Raji (cell line): ENCODE measurements around the gene QRICH2.

Source experiments
- POLR2A ChIP-seq: IDR thresholded peaks from 2 replicates; pipeline ENCODE4 v1.6.1; 2011; ENCODE audit warnings: low read depth, low read length, control low read depth; ENCODE audit not compliant: insufficient read depth

Gene QRICH2

DNA sequence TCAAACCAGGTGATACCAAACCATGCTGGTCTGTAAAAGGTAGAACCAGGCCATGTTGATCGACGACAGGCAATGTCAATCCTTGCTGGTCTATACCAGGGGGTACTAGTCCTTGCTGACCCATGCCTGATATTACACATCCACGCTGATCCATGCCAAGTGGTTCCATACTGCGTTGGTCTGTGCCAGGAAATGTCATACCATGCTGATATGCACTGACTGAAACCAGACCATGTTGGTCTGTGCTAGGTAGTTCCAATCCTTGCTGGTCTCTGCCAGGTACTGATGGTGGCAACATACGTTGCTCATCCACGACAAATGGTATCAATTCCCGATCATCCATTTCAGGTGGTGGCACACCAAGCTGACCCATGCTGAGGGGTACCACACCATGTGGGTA, 15.0 kb downstream of the QRICH2 start:
- no peak for TF ChIP-seq POLR2A

DNA sequence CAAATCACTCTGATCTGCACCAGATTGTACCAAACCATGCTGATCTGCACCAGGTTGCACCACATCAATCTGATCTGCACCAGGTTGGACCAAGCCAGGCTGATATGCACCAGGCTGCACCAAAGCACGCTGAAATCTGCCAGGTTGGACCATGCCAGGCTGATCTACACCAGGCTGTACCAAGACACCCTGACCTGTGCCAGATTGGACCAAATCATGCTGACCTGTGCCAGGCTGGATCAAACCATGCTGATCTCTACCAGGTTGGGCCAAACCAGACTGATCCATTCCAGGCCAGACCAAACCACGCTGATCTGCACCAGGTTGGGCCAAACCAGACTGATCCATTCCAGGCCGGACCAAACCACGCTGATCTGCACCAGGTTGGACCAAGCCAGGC, 15.5 kb downstream of the QRICH2 start:
- no peak for TF ChIP-seq POLR2A

DNA sequence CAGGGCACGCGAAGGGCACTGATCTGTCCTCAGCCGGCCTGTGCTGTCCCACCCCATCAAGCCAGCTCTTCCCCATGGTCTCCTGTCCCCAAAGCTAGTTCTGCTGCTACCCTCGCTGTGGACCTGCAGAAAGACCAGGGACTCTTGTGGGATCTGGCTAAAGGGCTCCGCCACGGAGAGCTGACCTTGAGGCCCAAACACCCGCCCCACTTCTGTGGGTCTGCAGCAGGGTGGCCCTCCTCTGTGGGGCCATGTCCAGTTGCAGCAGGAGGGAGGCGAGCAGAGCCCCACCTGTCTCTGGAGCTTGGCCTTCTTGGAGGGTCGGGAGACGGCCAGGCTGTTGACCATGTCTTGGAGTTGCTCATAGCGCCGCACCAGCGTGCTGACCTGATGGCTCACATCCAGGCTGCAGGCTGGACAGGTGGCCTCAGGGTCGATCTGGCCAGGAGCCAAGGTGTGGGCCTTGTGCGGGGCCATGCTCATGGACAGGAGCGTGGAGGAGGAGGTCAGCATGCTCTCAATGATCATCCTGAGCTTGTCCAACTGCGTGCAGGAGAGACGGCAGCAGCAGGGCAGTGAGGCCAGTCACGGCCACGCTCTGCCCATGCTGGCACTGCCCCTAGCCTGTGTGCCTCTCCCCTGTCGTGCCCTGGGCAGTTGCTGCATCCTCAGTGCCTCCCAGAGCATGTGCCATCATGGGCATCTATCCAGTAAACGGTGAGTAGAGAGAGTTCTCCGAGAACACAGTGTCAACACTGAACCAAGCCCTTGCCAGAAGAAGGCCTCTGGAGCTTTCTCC, 26.3 kb downstream of the QRICH2 start:
- TF ChIP-seq POLR2A = no peak

GRCh38 chr17:76280650-76281049, 27.4 kb downstream of the QRICH2 start:
- no peak for TF ChIP-seq POLR2A

GRCh38 chr17:76279742-76280287, 28.3 kb downstream of the QRICH2 start:
- no peak for TF ChIP-seq POLR2A

DNA sequence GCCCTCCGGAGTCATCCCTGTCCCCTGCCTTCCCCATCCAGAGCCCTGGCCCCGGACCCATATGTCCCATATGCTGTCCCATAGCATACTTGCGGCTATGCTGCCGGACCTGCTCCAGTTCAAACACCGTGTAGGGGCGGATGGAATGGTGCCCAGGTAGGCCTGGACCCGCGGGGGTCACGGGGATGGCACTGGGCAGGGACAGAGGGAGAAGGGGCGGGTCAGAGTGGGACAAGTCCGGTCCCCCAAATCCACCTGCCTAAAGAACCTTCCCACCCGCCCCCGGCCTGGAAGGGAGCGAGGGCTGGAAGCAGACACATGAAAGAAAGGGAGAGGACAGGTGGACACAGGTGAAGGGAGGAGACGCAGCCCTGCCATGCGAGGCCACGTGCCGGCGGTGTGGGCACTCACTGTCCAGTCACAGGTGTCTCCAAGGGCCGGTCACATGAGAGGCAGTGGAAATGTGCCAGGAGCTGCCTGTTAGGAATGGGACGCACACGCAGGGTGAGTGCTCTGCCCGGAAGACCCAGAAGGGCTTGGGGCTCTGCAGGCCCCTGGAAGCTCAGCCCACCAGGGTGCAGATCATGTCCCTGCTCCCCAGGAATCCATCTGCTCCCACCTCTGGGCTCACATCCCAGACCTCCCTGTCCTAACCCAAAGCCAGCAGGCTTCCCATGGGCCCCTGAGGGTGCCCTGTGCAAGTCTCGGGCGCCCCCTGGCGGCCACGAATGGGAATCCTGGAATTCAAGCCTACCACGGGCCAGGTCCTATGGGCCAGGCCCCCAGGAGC, 28.9 kb downstream of the QRICH2 start:
- no peak for TF ChIP-seq POLR2A

- TF ChIP-seq POLR2A = no peak
Observed at GRCh38 chr17:76278268-76278908, 29.7 kb downstream of the QRICH2 start.

DNA sequence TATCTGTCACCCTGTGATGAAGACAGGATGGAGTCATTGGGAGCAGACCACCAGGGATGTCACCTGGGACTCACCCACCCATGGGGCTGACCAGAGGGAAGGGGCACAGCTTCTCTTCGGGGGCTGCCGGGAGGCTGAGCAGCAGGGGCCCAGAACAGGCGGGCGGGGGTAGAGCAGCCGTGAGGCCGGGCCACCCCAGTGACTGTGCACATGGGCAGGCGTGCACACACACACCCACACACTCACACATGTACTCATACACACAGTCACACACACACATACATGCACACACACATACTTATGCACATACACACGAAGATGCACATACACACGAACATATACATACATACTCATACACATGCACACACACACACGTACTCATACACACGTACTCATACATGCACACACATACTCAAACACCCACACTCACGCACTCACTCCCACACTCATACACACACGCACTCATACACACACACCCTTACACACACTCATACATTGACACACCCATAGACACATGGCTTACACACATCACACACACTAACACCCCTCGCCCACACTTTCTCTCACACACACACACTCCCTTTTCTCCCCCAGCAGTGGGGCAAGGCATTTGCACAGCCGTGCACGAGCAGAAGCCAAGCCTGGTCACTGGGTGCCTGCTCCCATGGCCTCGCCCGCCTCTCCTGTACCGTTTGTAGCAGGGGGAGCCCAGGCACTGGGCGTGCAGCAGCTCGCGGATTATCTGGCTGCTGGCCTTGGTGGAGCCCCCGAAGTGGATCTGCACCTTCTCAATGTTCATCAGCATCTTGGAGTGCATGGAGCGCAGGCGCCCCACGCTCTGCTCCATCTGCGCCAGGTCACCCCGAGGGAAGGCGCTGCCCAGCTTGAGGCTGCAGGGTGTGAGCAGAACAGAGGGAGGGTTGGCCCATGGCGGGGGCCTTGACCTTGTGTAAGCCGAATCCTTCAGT, 30.5 kb downstream of the QRICH2 start:
- TF ChIP-seq POLR2A = no peak

DNA sequence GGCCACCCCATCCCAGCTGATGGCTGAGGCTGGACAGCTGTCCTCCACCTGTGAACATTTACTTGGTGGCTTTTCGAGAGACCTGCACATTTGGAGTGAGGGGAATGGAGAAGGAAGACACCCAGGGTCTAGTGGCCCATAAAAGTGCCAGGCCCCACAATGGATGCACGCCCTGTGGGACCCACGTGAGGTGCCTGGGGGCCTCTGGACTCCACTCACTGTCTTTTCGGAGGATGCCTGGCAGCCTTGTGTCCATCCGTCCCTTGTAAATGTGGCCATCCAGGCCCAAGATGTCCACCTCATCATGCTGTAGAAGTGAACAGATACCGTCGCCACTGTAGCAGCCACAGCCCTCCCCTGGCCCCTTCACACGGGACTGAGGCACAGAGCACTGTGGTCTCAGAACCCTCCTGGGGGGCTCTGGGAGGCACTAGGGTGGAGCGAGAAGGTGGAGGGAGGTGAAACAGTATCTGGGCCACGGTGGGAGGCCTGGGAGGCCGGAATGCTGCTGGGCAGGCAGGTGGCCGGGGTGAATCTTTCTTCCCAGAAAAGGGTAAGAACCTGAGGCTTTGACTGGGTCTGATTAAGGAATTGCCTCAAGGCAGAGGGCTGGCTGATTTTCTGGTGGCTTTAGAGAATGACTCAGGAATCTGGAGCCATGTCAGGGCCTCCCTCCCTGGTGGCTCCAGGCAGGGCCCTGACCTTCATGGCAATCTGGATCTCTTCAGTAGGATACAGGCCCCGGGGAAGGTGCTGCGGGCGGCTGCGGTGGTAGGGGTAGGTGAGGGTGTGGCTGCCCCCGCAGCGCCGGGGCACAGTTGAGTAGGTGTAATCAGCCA, 31.4 kb downstream of the QRICH2 start:
- no peak for TF ChIP-seq POLR2A

GRCh38 chr17:76276069-76276431, 32.0 kb downstream of the QRICH2 start:
- TF ChIP-seq POLR2A = no peak

GRCh38 chr17:76275382-76276068, 32.6 kb downstream of the QRICH2 start:
- no peak for TF ChIP-seq POLR2A

DNA sequence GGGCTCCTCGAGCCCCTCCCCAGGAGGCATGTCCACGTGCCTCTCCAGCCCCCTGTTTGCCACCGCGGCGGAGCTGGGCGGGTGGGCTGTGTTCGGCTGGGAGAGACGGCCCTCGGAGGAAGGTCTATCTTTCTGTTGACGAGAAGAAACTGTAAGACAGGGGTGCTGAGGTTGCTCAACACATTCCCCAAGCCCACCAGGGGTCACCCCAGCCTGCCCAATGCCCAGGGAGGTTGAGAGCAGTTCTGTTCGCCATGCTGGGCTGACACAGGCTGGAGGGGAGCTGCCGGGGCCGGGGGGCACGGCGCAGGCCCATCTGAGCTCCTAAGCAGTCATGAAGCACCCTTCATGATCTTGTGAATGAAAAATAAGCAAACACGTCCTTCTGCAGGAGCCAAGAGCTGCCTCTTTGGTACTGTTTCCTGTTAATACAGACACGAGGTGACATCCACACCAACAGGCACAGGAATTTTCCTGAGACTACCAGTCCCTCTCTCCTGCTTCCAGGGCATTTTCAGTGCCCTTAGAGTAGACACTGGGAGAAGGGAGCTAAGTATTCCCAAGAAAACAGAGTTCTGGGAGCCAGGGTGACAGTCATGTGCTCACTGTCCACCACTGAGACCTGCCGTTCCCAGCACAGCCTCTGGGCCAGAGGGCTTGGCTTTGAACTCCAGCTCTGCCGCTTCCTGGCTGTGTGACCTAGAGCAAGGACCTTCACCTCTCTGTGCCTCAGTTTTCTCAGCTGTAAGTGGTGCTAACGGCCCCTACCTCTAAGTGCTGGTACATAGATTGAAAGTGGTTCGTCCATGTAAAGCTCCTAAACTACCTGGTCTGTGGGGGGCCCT, 33.7 kb downstream of the QRICH2 start:
- no peak for TF ChIP-seq POLR2A
